Hepatocyte (in vitro differentiated cells): Measurements from ENCODE around the gene MRPL39.

Source experiments
- CTCF ChIP-seq: fragments of 200-600 bp; sonication (generic); IDR thresholded peaks from 2 replicates; pipeline ENCODE4 v1.5.1; 2016; ENCODE audit warnings: antibody characterized with exemption, mild to moderate bottlenecking; ENCODE audit not compliant: poor library complexity
- EZH2 ChIP-seq: fragments of 200-600 bp; sonication (generic); IDR thresholded peaks from 2 replicates; pipeline ENCODE4 v1.6.1; 2016; ENCODE audit warnings: antibody characterized with exemption, mild to moderate bottlenecking, borderline replicate concordance
- EZH2phosphoT487 ChIP-seq: fragments of 200-600 bp; sonication (generic); IDR thresholded peaks from one replicate; pipeline ENCODE4 v1.6.1; 2018; ENCODE audit warnings: antibody characterized with exemption, mild to moderate bottlenecking, low read depth, moderate library complexity; ENCODE audit not compliant: unreplicated experiment, severe bottlenecking

- TF ChIP-seq CTCF (no peak), EZH2 (no peak), EZH2phosphoT487 (no peak)
Observed at GRCh38 chr21:25625036-25625435, 17.8 kb upstream of the MRPL39 start.
